Activated naive CD8-positive, alpha-beta T cell (primary cell): ENCODE measurements around the gene ZDBF2.
A peak's percentile ranks its signal among the peaks of the same experiment; 100 is the strongest.
"Not testable (repeated sequence)": the region's sequence is repeated elsewhere in the genome, so short reads cannot be mapped to it uniquely, and the experiment has no call there.

ENCODE experiments used
- H3K27ac Mint-ChIP-seq: one replicate; pipeline ENCODE4 v1.8.0; 2021; ENCODE audit warnings: mixed read lengths
- H3K27me3 Mint-ChIP-seq: one replicate; pipeline ENCODE4 v1.8.0; 2021; ENCODE audit warnings: mixed read lengths
- H3K36me3 Mint-ChIP-seq: one replicate; pipeline ENCODE4 v1.8.0; 2021; ENCODE audit warnings: mixed read lengths
- H3K4me1 Mint-ChIP-seq: one replicate; pipeline ENCODE4 v1.8.0; 2021; ENCODE audit warnings: low read depth, mixed read lengths
- H3K4me3 Mint-ChIP-seq: one replicate; pipeline ENCODE4 v1.8.0; 2021; ENCODE audit warnings: mild to moderate bottlenecking, mixed read lengths
- H3K9me3 Mint-ChIP-seq: one replicate; pipeline ENCODE4 v1.8.0; 2021; ENCODE audit warnings: low read depth, mixed read lengths

ZDBF2 gene

GRCh38 chr2:206253777-206254166 is 20.7 kb upstream of the ZDBF2 start:
- Mint-ChIP-seq H3K36me3 (no peaks in the 10 kb centered on the region), H3K9me3 (no peaks in the 10 kb centered on the region), H3K4me1 (peaks cover 9% of the 10 kb centered on the region), H3K4me3 (no peak overlapping the region), H3K27ac (no peak overlapping the region), H3K27me3 (peaks cover 43% of the 10 kb centered on the region)

- Mint-ChIP-seq H3K9me3 (no peaks in the 10 kb centered on the region), H3K27me3 (peaks cover 44% of the 10 kb centered on the region), H3K36me3 (no peaks in the 10 kb centered on the region), H3K4me3 (no peak overlapping the region), H3K27ac (no peak overlapping the region), H3K4me1 (peaks cover 11% of the 10 kb centered on the region)
Observed at GRCh38 chr2:206255003-206255402, 19.5 kb upstream of the ZDBF2 start.

- Mint-ChIP-seq H3K4me1 (peaks cover 6% of the 10 kb centered on the region), H3K4me3 (no peak overlapping the region)
Observed at GRCh38 chr2:206256706-206257205, 17.7 kb upstream of the ZDBF2 start.

GRCh38 chr2:206257350-206257749 is 17.1 kb upstream of the ZDBF2 start:
- Mint-ChIP-seq H3K27me3 (peaks cover 51% of the 10 kb centered on the region), H3K27ac (no peak overlapping the region)

More at GRCh38 chr2:206256706-206257205, 17.7 kb upstream of the ZDBF2 start:
- H3K27me3 Mint-ChIP-seq, result peaks cover 52% of the 10 kb centered on the region
- H3K27ac Mint-ChIP-seq, result no peak overlapping the region
- no peaks in the 10 kb centered on the region for H3K36me3 Mint-ChIP-seq
- H3K9me3 Mint-ChIP-seq, result no peaks in the 10 kb centered on the region

GRCh38 chr2:206257861-206258260 is 16.6 kb upstream of the ZDBF2 start:
- no peaks in the 10 kb centered on the region for H3K9me3 Mint-ChIP-seq
- H3K4me3 Mint-ChIP-seq, result no peak overlapping the region
- peaks cover 6% of the 10 kb centered on the region for H3K4me1 Mint-ChIP-seq
- H3K36me3 Mint-ChIP-seq, result no peaks in the 10 kb centered on the region
- peaks cover 49% of the 10 kb centered on the region for H3K27me3 Mint-ChIP-seq
- H3K27ac Mint-ChIP-seq, result no peak overlapping the region

More at GRCh38 chr2:206257350-206257749, 17.1 kb upstream of the ZDBF2 start:
- Mint-ChIP-seq H3K36me3 (no peaks in the 10 kb centered on the region), H3K9me3 (no peaks in the 10 kb centered on the region), H3K4me3 (no peak overlapping the region), H3K4me1 (peaks cover 6% of the 10 kb centered on the region)

- H3K4me3 Mint-ChIP-seq, H3K4me1 Mint-ChIP-seq, H3K36me3 Mint-ChIP-seq: not testable (repeated sequence)
Observed at GRCh38 chr2:206258615-206259014, 15.8 kb upstream of the ZDBF2 start.

GRCh38 chr2:206259376-206260187 is 14.9 kb upstream of the ZDBF2 start:
- no peaks in the 10 kb centered on the region for H3K36me3 Mint-ChIP-seq
- H3K27ac Mint-ChIP-seq, result no peak overlapping the region
- H3K4me1 Mint-ChIP-seq, result peaks cover 11% of the 10 kb centered on the region
- no peak overlapping the region for H3K4me3 Mint-ChIP-seq
- H3K9me3 Mint-ChIP-seq, result no peaks in the 10 kb centered on the region
- peaks cover 51% of the 10 kb centered on the region for H3K27me3 Mint-ChIP-seq

More at GRCh38 chr2:206258615-206259014, 15.8 kb upstream of the ZDBF2 start:
- H3K27ac Mint-ChIP-seq, H3K9me3 Mint-ChIP-seq: not testable (repeated sequence)
- H3K27me3 Mint-ChIP-seq, result peaks cover 49% of the 10 kb centered on the region

GRCh38 chr2:206260188-206261012 is 14.1 kb upstream of the ZDBF2 start:
- H3K27ac Mint-ChIP-seq, result no peak overlapping the region
- no peaks in the 10 kb centered on the region for H3K9me3 Mint-ChIP-seq
- H3K36me3 Mint-ChIP-seq, result no peaks in the 10 kb centered on the region
- peaks cover 11% of the 10 kb centered on the region for H3K4me1 Mint-ChIP-seq
- H3K4me3 Mint-ChIP-seq, result no peak overlapping the region
- H3K27me3 Mint-ChIP-seq, result peaks cover 52% of the 10 kb centered on the region

- H3K9me3 Mint-ChIP-seq, result no peaks in the 10 kb centered on the region
- no peaks in the 10 kb centered on the region for H3K36me3 Mint-ChIP-seq
- H3K4me3 Mint-ChIP-seq, result no peak overlapping the region
- H3K4me1 Mint-ChIP-seq, result peaks cover 9% of the 10 kb centered on the region
- no peak overlapping the region for H3K27ac Mint-ChIP-seq
- peaks cover 64% of the 10 kb centered on the region for H3K27me3 Mint-ChIP-seq
Observed at GRCh38 chr2:206263959-206264603, 10.4 kb upstream of the ZDBF2 start.

GRCh38 chr2:206266130-206267125 is 8.0 kb upstream of the ZDBF2 start:
- Mint-ChIP-seq H3K9me3 (no peaks in the 10 kb centered on the region), H3K27me3 (peaks cover 47% of the 10 kb centered on the region), H3K4me1 (peaks cover 5% of the 10 kb centered on the region), H3K36me3 (no peaks in the 10 kb centered on the region), H3K4me3 (no peak overlapping the region), H3K27ac (no peak overlapping the region)

GRCh38 chr2:206267567-206267966 is 6.9 kb upstream of the ZDBF2 start:
- Mint-ChIP-seq H3K4me1 (peaks cover 5% of the 10 kb centered on the region), H3K36me3 (no peaks in the 10 kb centered on the region), H3K9me3 (no peaks in the 10 kb centered on the region), H3K27ac (no peak overlapping the region), H3K4me3 (no peak overlapping the region), H3K27me3 (peaks cover 47% of the 10 kb centered on the region)

GRCh38 chr2:206271065-206271464 is 3.4 kb upstream of the ZDBF2 start:
- H3K27ac Mint-ChIP-seq, result no peak overlapping the region
- H3K9me3 Mint-ChIP-seq, result no peaks in the 10 kb centered on the region
- peaks cover 2% of the 10 kb centered on the region for H3K36me3 Mint-ChIP-seq
- H3K27me3 Mint-ChIP-seq, result peaks cover 35% of the 10 kb centered on the region
- peaks cover 15% of the 10 kb centered on the region for H3K4me1 Mint-ChIP-seq
- no peak overlapping the region for H3K4me3 Mint-ChIP-seq

GRCh38 chr2:206273905-206274304 is 558 bp upstream of the ZDBF2 start:
- H3K27ac Mint-ChIP-seq, result peak overlapping the region; percentile 18
- peaks cover 19% of the 10 kb centered on the region for H3K4me1 Mint-ChIP-seq
- peaks cover 21% of the 10 kb centered on the region for H3K27me3 Mint-ChIP-seq
- peaks cover 2% of the 10 kb centered on the region for H3K36me3 Mint-ChIP-seq
- peak overlapping the region; percentile 77 for H3K4me3 Mint-ChIP-seq
- H3K9me3 Mint-ChIP-seq, result no peaks in the 10 kb centered on the region
